Measurements from ENCODE around the gene TPH1. TPM values are rescaled to one million over a fixed set of nuclear protein-coding genes. Genes with fewer than 3 reads are reported as not detected.
"Not testable (repeated sequence)": the region's sequence is repeated elsewhere in the genome, so short reads cannot be mapped to it uniquely, and the experiment has no call there.

The TPH1 gene
- total RNA-seq, 1 experiment from 2014 or later = not detected

DNA sequence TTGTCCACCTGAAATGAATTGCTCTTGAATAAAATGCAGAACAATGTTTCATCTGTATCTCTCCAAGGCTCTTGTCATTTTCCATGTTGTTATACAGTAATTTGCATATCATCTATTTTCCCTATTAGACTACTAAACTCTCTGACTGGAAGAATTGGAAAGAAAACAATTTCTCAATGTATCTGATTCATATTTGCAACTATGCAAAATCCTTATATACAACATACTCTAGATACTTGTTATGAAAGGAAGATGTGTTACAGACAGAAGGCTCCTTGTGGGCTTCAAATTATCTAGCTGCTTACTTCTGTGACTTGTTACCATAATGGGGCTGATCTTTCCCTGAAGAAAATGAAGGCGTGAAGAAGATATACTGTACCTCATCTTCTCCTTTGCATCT is 23.6 kb downstream of the TPH1 start:
- no peak for DNase-seq (ENCODE audit: low spot score)

GRCh38 chr11:18019650-18020049 is 26.4 kb downstream of the TPH1 start:
- no peak for DNase-seq (ENCODE audit: low spot score)

DNA sequence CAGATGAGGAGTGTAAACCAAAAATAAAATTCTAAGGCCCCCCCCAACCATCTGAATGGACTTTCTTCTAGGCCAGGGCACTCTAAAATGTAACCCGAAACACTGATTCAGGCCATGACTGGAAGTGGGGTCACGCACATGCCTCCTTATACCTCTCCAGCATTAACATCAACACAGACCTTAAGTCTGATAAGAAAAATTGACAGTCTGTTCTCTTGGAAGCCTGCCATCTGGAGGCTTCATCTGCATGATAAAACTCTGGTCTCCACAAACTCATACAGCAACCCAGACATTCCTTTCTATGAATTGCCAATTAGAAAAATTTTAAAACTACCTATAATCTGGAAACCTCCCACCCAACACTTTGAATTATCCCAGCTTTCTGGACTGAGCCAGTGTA is 29.3 kb downstream of the TPH1 start:
- no peak for DNase-seq (ENCODE audit: low spot score)

- DNase-seq (ENCODE audit: low spot score) = no peak
These were observed 31.2 kb downstream of the TPH1 start for GRCh38 chr11:18014876-18015275.

DNA sequence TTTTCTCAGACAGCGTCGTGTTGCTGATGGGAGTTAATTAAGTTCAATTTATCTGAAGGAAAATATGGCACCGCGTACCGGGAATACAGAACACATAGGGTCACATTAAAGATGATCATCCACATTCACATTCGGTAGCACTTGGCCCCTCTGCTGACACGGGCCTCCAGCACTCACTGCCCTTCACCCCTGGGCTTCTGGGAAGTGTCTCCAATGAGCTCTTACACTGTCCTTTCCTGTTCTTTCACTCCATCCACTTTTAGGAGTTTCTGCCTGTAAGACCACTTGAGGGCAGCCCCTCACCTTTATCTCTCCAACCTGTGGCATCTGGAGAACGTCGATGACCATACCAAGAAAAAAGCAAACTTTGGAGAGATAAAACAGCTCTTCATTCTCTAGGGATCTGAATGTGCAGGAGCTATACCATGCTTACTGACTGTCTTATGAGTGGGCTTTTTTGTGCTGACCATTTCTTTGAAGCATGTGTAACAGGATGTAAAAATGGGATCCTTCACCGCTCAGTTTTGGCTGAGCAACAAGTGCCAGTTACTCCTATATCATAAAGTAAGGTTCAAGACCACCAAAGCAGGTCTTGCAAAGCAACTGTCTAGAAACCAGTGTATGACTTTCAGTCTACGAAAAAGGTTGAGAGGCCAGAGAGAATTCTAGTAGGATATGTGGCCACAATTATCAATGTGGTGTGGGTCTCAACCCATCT is 32.1 kb downstream of the TPH1 start:
- no peak for DNase-seq (ENCODE audit: low spot score)

GRCh38 chr11:18012906-18013781 is 32.9 kb downstream of the TPH1 start, which contains the start of gene SERGEF:
SERGEF (minus strand) TSS chr11:18013047; CDS start chr11:18013010, 37 bp downstream.
- peak; percentile 85 for DNase-seq (ENCODE audit: low spot score)

- DNase-seq (ENCODE audit: low spot score) = no peak
These were observed 33.8 kb downstream of the TPH1 start for GRCh38 chr11:18012122-18012905.

- no peak for DNase-seq (ENCODE audit: low spot score)
These were observed 34.4 kb downstream of the TPH1 start for GRCh38 chr11:18011633-18012032.

GRCh38 chr11:18010977-18011586 is 35.0 kb downstream of the TPH1 start:
- DNase-seq (ENCODE audit: low spot score) = no peak

- no peak for DNase-seq (ENCODE audit: low spot score)
These were observed 35.9 kb downstream of the TPH1 start for GRCh38 chr11:18010121-18010670.

- DNase-seq (ENCODE audit: low spot score) = no peak
These were observed 40.5 kb downstream of the TPH1 start for GRCh38 chr11:18005376-18006129.

DNA sequence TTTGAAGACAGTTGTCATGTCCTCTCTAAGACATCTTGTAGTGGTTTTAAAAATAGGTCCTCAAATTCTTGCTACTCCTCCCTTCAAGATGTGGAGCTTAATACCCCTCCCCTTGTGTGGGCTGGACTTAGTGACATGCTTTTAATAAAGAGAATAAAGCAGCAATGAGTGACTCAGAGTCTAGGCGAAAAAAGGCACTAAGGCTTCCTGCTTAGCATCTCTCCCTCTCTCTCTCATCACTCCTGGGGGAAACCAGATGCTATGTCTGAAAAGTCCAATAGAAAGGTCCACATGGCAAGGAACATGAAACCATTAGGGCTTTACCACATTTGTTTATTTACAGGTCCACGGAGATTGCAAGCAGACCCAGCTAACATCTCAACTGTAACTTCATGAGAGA is 44.9 kb downstream of the TPH1 start:
- DNase-seq (ENCODE audit: low spot score) = peak; percentile 33

- DNase-seq (ENCODE audit: low spot score) = no peak
These were observed 45.3 kb downstream of the TPH1 start for GRCh38 chr11:18000760-18001159.

DNA sequence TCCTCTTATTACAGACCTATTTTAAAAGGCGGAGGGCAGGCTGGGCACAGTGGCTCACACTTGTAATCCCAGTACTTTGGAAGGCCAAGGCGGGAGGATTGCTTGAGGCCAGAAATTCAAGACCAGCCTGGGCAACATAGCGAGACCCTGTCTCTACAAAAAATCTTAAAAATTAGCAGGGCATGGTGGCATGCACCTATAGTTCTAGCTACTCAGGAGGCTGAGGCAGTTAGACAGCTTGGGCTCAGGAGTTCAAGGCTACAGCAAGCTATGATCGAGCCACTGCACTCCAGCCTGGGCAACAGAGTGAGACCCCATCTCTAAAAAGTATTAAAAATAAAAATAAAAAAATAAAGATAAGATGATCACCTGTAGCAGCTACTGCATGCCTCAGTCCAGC is 45.9 kb downstream of the TPH1 start:
- DNase-seq (ENCODE audit: low spot score) = not testable (repeated sequence)

Other genes starting within 250 kb of the TPH1 start
- gene SERGEF, start 33.2 kb downstream of the TPH1 start, total RNA-seq (2014; rRNA removed; shearing (Covaris generic)) = 25.7 and 26.1 TPM in 2 replicates
- gene SAAL1, start 59.8 kb upstream of the TPH1 start, total RNA-seq (2014; rRNA removed; shearing (Covaris generic)) = 52.9 and 56.0 TPM in 2 replicates
- not detected in 2 replicates for gene MRGPRX3, start 86.3 kb upstream of the TPH1 start, total RNA-seq (2014; rRNA removed; shearing (Covaris generic))
- not detected in 2 replicates for gene MRGPRX4, start 126.6 kb upstream of the TPH1 start, total RNA-seq (2014; rRNA removed; shearing (Covaris generic))
- 0.43 TPM in 1 of 2 replicates, not detected in the other for gene SAA4, start 190.5 kb upstream of the TPH1 start, total RNA-seq (2014; rRNA removed; shearing (Covaris generic))
- gene SAA2, start 202.4 kb upstream of the TPH1 start, total RNA-seq (2014; rRNA removed; shearing (Covaris generic)) = 4.9 and 12.9 TPM in 2 replicates
- gene SAA1, start 220.0 kb upstream of the TPH1 start, total RNA-seq (2014; rRNA removed; shearing (Covaris generic)) = 60.9 and 71.0 TPM in 2 replicates

All from A172 (cell line).